ENCODE measurements around the gene ALDH1B1. TPM values are rescaled to one million over a fixed set of nuclear protein-coding genes. Genes with fewer than 3 reads are reported as not detected.
A peak's percentile ranks its signal among the peaks of the same experiment; 100 is the strongest.

Gene ALDH1B1
- total RNA-seq, 4 donors from 2014 or later, result 130 to 432 (median 156) TPM

DNA sequence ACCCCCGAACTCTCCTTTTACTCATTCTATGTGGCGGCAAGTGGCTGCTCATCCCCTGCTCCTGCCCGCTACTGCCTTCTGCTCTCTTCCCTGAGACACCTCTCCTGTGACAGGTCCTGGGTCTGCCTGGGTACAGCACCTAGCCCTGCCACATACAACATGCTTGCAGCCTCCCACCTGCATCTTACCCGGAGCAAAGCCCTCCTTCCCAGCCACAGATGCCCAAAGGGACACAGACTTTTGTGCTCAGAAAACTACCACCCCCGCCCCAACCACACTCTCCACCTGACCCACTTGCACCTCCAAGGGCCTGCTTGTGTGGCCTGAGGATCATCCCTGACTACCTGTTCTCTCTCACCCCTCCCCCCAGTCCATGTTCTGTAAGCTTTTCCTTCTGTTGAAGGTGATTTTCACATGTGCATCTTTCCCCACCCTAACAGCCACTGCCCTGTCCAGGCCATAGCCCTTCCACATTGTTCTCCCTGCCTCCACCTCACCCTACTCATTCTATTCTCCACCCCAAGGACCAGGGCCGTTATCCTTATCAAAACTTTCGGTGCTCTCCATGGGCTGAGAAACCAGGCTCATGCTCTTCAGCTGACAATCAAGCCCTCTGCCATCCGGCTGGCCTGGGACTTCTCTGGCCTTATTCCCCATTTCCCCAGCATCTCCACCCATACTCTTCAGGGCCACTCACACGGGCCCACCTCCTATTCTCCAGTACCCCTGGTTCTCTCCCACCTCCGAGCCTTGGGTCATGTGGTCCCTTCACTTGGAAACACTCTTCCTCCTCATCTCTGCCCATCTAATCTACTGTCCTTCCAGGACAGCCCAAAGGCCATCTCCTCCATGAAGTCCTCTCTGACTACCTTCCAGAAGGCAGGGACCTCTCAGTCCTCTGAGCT, 46.4 kb upstream of the ALDH1B1 start:
- ATAC-seq, result no peak
- no peak for TF ChIP-seq EP300 (IDR thresholded peaks at IDR 0.05)
- TF ChIP-seq CTCF (IDR thresholded peaks at IDR 0.05), result no peak
- TF ChIP-seq POLR2A (IDR thresholded peaks at IDR 0.05), result no peak
- TF ChIP-seq POLR2AphosphoS5 (IDR thresholded peaks at IDR 0.05), result no peak
- no peaks in the 10 kb centered on the region for H3K4me1 ChIP-seq
- no peaks in the 10 kb centered on the region for H3K27me3 ChIP-seq
- WGBS, 2 donors (ENCODE audit: low coverage in 1 of 2), result 89 to 100% methylated on average over 4 to 8 of the region's 10 CpGs
- H3K27ac ChIP-seq, result no peak overlapping the region
- H3K4me3 ChIP-seq, result no peak overlapping the region
- no peaks in the 10 kb centered on the region for H3K9me3 ChIP-seq
- H3K36me3 ChIP-seq, result no peaks in the 10 kb centered on the region

DNA sequence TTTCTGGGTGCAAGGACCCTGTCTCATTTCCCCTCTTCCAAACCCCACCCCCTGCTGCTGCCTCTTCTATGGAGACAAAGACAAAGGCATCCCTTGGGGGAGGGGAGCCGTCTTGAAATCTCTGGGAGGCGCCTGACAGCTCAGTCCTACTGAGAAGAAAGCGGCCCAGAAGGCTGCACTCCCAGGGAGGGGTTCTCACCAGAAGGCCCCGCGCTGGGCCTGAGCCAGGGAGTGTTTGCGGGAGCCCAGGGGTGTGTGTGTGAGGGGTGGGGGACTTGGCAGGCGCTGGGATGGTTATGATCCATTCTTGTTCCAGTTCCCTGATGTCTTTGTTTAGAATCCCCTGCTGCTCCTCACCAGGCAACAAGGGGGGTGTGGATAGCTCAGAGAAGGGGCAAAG, 45.7 kb upstream of the ALDH1B1 start:
- Histone ChIP-seq H3K9me3 (no peaks in the 10 kb centered on the region), H3K4me3 (no peak overlapping the region), H3K27ac (no peak overlapping the region), H3K27me3 (no peaks in the 10 kb centered on the region), H3K36me3 (no peaks in the 10 kb centered on the region), H3K4me1 (no peaks in the 10 kb centered on the region)
- no peak for ATAC-seq
- WGBS, 2 donors (ENCODE audit: low coverage in 1 of 2), result 6% methylated on average over 4 of the region's 7 CpGs; no CpG with 5 or more reads in 1 of the 2 donors
- TF ChIP-seq CTCF (IDR thresholded peaks at IDR 0.05), result no peak
- no peak for TF ChIP-seq POLR2A (IDR thresholded peaks at IDR 0.05)
- TF ChIP-seq EP300 (IDR thresholded peaks at IDR 0.05), result no peak
- TF ChIP-seq POLR2AphosphoS5 (IDR thresholded peaks at IDR 0.05), result no peak

DNA sequence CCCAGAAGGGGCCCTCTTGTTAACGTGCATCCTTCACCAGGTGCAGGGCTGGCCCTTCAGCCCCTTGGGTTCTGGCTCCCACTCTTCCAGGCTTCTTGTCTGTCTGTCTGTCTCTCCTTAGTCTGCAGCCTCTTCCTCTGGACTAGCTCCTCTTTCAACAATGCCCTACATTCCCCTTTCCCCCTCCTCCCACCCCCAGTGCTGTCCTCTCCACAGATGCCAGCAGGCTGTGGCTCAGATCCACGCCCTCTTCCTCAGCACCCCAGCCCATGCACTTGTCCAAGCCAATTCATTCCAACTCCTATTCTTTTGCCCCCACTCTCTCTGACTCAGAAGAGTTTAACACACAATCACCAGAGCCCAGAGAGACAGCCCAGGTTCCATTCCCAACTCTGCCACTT, 45.2 kb upstream of the ALDH1B1 start:
- no peak overlapping the region for H3K27ac ChIP-seq
- no peaks in the 10 kb centered on the region for H3K36me3 ChIP-seq
- no peak for TF ChIP-seq CTCF (IDR thresholded peaks at IDR 0.05)
- TF ChIP-seq EP300 (IDR thresholded peaks at IDR 0.05), result no peak
- no peak for TF ChIP-seq POLR2AphosphoS5 (IDR thresholded peaks at IDR 0.05)
- no peak for TF ChIP-seq POLR2A (IDR thresholded peaks at IDR 0.05)
- H3K4me1 ChIP-seq, result peaks cover 0 to 2% (median 0%) of the 10 kb centered on the region in 3 donors
- H3K4me3 ChIP-seq, result no peak overlapping the region
- ATAC-seq, result no peak
- H3K27me3 ChIP-seq, result no peaks in the 10 kb centered on the region
- no peaks in the 10 kb centered on the region for H3K9me3 ChIP-seq
- WGBS, 2 donors (ENCODE audit: low coverage in 1 of 2), result 37 to 48% methylated on average over 2 of the region's 2 CpGs

GRCh38 chr9:38347946-38348345, 44.6 kb upstream of the ALDH1B1 start:
- H3K27me3 ChIP-seq, result no peaks in the 10 kb centered on the region
- peaks cover 0 to 9% (median 0%) of the 10 kb centered on the region in 3 donors for H3K4me1 ChIP-seq
- H3K27ac ChIP-seq, result no peak overlapping the region
- WGBS, 2 donors (ENCODE audit: low coverage in 1 of 2), result 92 to 95% methylated on average over 2 to 3 of the region's 3 CpGs
- ATAC-seq, result peak; percentile 16
- no peak overlapping the region for H3K4me3 ChIP-seq
- TF ChIP-seq POLR2A (IDR thresholded peaks at IDR 0.05) (no peak), POLR2AphosphoS5 (IDR thresholded peaks at IDR 0.05) (no peak)
- no peaks in the 10 kb centered on the region for H3K36me3 ChIP-seq
- no peaks in the 10 kb centered on the region for H3K9me3 ChIP-seq

DNA sequence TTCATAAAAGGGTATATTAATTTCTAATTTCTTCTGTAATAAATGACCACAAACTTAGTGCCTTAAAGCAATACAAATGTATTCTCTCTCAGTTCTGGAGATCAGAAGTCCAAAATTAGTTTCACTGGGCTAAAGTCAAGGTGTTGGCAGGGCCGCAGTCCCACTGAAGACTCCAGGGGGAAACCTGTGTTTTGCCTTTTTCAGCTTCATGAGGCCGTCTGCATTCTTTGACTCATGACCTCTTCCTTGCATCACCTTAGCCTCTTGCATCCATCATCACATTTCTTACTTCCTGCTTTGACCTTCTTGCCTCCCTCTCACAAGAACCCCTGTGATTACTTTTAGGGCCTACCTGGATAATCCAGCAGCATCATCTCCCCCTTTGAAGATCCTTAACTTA, 42.0 kb upstream of the ALDH1B1 start:
- no peaks in the 10 kb centered on the region for H3K27me3 ChIP-seq
- no peaks in the 10 kb centered on the region for H3K9me3 ChIP-seq
- TF ChIP-seq POLR2AphosphoS5 (IDR thresholded peaks at IDR 0.05) (no peak), CTCF (IDR thresholded peaks at IDR 0.05) (no peak), POLR2A (IDR thresholded peaks at IDR 0.05) (no peak), EP300 (IDR thresholded peaks at IDR 0.05) (no peak)
- no peak overlapping the region for H3K27ac ChIP-seq
- no peak overlapping the region for H3K4me3 ChIP-seq
- no peak for ATAC-seq
- no peaks in the 10 kb centered on the region for H3K36me3 ChIP-seq
- 87 to 100% methylated on average over 2 of the region's 2 CpGs for WGBS, 2 donors (ENCODE audit: low coverage in 1 of 2)
- H3K4me1 ChIP-seq, result peaks cover 0 to 13% (median 0%) of the 10 kb centered on the region in 3 donors
